ENCODE data around the gene PCTP. TPM values are rescaled to one million over a fixed set of nuclear protein-coding genes. Genes with fewer than 3 reads are reported as not detected.

Gene PCTP
- total and polyA plus RNA-seq, 9 of the 15 experiments (the other 6 are each of a cell fraction or from before 2014, with no cell fraction given): 10.9 to 62.3 (median 41.2) TPM

DNA sequence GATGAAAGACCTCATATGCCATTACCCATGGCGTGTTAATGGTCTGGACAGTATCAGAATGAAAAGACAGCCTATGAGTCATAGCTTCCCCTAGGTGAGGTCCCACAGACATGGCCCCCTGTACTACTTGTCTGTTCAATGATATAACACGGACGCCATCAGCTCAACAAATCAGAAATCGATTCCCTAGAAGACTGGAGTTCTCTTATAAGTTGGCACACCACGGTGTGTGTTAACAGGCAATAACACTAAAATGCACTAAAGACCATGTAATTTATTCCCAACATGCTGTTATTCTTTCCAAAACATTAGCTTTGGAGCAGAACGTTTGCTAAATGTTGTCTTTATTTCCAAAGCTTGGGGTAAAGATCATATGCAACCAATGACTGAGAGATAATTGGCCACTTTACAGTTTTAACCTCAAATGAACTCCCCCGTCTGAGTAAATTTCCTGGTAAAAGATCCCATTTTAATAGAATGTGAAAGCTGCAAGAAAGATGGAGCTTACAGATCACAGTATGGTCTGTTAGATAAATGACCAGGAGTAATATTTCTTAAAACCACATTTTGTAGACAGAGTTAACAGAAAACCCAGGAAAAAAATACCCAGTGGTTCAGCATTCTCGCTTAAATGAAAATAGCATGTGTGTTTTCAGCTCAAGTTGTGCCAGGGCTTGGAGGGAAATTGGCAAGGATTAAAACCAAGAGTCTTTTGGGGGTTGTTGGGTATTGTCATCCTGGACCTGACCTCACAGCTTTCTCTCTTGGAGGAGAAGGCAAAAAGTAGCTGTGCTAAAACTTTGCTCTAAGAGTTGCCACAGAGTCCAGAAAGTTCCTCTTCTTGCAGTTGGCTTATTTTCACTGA lies 65.9 kb downstream of the PCTP start (continued):
- TF ChIP-seq, protein P1, sequence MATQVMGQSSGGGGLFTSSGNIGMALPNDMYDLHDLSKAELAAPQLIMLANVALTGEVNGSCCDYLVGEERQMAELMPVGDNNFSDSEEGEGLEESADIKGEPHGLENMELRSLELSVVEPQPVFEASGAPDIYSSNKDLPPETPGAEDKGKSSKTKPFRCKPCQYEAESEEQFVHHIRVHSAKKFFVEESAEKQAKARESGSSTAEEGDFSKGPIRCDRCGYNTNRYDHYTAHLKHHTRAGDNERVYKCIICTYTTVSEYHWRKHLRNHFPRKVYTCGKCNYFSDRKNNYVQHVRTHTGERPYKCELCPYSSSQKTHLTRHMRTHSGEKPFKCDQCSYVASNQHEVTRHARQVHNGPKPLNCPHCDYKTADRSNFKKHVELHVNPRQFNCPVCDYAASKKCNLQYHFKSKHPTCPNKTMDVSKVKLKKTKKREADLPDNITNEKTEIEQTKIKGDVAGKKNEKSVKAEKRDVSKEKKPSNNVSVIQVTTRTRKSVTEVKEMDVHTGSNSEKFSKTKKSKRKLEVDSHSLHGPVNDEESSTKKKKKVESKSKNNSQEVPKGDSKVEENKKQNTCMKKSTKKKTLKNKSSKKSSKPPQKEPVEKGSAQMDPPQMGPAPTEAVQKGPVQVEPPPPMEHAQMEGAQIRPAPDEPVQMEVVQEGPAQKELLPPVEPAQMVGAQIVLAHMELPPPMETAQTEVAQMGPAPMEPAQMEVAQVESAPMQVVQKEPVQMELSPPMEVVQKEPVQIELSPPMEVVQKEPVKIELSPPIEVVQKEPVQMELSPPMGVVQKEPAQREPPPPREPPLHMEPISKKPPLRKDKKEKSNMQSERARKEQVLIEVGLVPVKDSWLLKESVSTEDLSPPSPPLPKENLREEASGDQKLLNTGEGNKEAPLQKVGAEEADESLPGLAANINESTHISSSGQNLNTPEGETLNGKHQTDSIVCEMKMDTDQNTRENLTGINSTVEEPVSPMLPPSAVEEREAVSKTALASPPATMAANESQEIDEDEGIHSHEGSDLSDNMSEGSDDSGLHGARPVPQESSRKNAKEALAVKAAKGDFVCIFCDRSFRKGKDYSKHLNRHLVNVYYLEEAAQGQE (IDR thresholded peaks at IDR 0.05; ENCODE audit: borderline replicate concordance): peak; percentile 20; the same call in 1 of the 2 replicates
- TF ChIP-seq, protein P1 (CRISPR knock-in tag; IDR thresholded peaks at IDR 0.05; ENCODE audit: low read depth): no peak
- peak; percentile 89 for TF ChIP-seq RBBP5 (IDR thresholded peaks at IDR 0.05; ENCODE audit: borderline replicate concordance, insufficient read depth, low read length, poor library complexity, severe bottlenecking)
- TF ChIP-seq SRSF3 (IDR thresholded peaks at IDR 0.05; ENCODE audit: insufficient read depth, low read length): no peak
- TF ChIP-seq, protein P2, sequence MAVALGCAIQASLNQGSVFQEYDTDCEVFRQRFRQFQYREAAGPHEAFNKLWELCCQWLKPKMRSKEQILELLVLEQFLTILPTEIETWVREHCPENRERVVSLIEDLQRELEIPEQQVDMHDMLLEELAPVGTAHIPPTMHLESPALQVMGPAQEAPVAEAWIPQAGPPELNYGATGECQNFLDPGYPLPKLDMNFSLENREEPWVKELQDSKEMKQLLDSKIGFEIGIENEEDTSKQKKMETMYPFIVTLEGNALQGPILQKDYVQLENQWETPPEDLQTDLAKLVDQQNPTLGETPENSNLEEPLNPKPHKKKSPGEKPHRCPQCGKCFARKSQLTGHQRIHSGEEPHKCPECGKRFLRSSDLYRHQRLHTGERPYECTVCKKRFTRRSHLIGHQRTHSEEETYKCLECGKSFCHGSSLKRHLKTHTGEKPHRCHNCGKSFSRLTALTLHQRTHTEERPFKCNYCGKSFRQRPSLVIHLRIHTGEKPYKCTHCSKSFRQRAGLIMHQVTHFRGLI (CRISPR knock-in tag; IDR thresholded peaks at IDR 0.05): no peak
- TF ChIP-seq KDM2B (CRISPR knock-in tag; IDR thresholded peaks at IDR 0.05): no peak
- peak in 1 of 2 experiments; percentile 73; a peak in 1 of 4 replicates for TF ChIP-seq HDAC1 (IDR thresholded peaks at IDR 0.05)
- no peak for TF ChIP-seq ESRRB (CRISPR knock-in tag; IDR thresholded peaks at IDR 0.05; ENCODE audit: borderline replicate concordance)
- no peak for TF ChIP-seq ZNF431 (CRISPR knock-in tag; IDR thresholded peaks at IDR 0.05)
- no peak for TF ChIP-seq ZNF445 (CRISPR knock-in tag; IDR thresholded peaks at IDR 0.05; ENCODE audit: low read depth)
- TF ChIP-seq, protein P3, sequence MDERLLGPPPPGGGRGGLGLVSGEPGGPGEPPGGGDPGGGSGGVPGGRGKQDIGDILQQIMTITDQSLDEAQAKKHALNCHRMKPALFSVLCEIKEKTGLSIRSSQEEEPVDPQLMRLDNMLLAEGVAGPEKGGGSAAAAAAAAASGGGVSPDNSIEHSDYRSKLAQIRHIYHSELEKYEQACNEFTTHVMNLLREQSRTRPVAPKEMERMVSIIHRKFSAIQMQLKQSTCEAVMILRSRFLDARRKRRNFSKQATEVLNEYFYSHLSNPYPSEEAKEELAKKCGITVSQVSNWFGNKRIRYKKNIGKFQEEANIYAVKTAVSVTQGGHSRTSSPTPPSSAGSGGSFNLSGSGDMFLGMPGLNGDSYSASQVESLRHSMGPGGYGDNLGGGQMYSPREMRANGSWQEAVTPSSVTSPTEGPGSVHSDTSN (CRISPR knock-in tag; IDR thresholded peaks at IDR 0.05; ENCODE audit: low read depth): no peak
- TF ChIP-seq, protein P3 (tag; conservative IDR thresholded peaks at IDR 0.05; ENCODE audit: low read depth): peak; percentile 83
- TF ChIP-seq ZNF830 (CRISPR knock-in tag; IDR thresholded peaks at IDR 0.05): no peak
- peak in 1 of 2 experiments; percentile 49; a peak in 2 of 4 replicates for TF ChIP-seq FOXK2 (conservative IDR thresholded peaks at IDR 0.05 in 1 of 2, IDR thresholded peaks at IDR 0.05 in 1 of 2; ENCODE audit: low read depth in 2 of 2)
